GM12864 (cell line): Measurements from ENCODE around the gene CKS2.

Experiments
- DNase-seq: peaks from one replicate; pipeline ENCODE4 v3.0.0-alpha.2; 2011; ENCODE audit warnings: low read depth
- H3K4me3 ChIP-seq: 2 replicates; pipeline ENCODE4 v1.5.1; 2011; ENCODE audit warnings: mild to moderate bottlenecking, low read depth, low read length, control low read depth
- TF ChIP-seq, protein P1 (sequence below): IDR thresholded peaks from 2 replicates; pipeline ENCODE4 v1.5.1; 2011; ENCODE audit warnings: low read depth, mild to moderate bottlenecking, moderate library complexity, low read length, control low read depth, inconsistent platforms; ENCODE audit errors: missing control alignments

CKS2 gene

DNA sequence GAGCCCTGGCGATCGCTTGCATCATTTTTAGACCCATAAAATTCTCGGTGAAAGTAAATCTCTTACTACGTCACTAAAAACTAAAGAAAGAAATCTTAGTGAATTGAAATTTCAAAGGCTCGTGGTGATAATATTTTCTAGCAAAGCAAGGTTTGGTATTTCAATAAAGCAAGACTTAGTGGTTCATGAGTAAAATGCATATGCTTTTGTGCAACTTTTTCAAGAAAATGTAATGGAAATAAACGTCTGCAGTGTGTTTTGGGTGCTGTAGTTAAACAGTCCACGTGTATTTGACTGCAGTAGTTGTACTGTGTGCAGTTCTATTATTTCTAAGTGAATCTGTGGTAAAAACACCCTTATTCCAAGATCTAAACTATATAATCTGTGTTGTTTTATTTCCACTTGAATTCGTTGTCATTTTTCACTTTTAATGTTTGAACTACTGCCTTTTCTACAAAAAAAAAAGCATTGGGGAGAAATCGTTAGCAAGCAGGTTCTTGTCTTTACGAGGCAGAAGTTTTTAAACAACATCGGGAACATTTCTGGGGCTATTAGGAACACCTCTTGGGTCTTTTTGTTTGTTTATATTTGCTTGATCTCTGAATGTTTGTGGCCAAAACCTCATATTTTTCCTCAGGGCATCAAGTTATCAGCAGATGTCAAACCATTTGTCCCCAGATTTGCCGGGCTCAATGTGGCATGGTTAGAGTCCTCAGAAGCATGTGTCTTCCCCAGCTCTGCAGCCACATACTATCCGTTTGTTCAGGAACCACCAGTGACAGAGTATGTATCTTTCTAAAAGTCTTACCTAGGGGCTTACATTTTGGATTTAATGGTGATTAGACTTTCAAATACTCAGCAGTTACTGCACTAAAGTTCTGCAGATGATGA, 8.3 kb downstream of the CKS2 start:
- no peak for DNase-seq
- peak overlapping the region; percentile 78 for H3K4me3 ChIP-seq
- TF ChIP-seq, protein P1, sequence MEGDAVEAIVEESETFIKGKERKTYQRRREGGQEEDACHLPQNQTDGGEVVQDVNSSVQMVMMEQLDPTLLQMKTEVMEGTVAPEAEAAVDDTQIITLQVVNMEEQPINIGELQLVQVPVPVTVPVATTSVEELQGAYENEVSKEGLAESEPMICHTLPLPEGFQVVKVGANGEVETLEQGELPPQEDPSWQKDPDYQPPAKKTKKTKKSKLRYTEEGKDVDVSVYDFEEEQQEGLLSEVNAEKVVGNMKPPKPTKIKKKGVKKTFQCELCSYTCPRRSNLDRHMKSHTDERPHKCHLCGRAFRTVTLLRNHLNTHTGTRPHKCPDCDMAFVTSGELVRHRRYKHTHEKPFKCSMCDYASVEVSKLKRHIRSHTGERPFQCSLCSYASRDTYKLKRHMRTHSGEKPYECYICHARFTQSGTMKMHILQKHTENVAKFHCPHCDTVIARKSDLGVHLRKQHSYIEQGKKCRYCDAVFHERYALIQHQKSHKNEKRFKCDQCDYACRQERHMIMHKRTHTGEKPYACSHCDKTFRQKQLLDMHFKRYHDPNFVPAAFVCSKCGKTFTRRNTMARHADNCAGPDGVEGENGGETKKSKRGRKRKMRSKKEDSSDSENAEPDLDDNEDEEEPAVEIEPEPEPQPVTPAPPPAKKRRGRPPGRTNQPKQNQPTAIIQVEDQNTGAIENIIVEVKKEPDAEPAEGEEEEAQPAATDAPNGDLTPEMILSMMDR = no peak

DNA sequence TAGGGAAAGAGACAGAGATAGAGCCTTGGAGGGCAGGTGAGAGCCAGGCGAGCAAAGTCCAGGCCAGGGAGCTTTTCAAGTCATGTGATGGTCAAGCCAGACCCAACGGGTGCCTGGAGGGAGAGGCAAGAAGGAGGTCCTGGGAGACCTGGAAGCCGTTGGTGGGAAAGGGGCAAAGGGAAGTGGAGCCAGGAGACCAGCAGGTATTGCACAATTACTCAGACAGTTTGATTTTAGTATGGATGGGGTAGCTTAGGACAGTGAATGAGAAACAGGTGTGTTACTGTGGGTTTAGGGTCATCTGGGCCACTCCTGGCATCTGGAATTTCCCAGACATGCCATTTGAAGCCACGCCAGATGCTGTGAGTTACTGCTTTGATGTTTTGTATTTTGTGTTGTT, 12.4 kb downstream of the CKS2 start:
- H3K4me3 ChIP-seq = no peak overlapping the region
- no peak for DNase-seq
- TF ChIP-seq, protein P1 = no peak

DNA sequence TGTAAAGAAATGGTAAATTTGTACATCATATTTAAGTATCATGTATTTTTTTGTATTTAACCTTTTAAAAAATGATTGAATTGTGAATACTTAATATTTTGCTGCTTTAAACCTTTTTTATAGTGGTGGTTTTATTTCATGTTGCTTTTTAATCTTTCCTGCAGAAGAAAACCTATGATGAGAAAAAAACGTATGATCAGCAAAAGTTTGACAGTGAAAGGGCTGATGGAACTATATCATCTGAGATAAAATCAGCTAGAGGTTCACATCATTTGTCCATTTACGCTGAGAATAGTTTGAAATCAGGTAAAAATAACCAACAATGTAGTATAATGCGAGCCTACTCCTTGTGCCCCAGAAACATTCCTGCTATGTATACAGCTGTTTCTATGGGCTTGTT, 14.7 kb downstream of the CKS2 start:
- TF ChIP-seq, protein P1 = no peak
- DNase-seq = no peak
- H3K4me3 ChIP-seq = no peak overlapping the region

DNA sequence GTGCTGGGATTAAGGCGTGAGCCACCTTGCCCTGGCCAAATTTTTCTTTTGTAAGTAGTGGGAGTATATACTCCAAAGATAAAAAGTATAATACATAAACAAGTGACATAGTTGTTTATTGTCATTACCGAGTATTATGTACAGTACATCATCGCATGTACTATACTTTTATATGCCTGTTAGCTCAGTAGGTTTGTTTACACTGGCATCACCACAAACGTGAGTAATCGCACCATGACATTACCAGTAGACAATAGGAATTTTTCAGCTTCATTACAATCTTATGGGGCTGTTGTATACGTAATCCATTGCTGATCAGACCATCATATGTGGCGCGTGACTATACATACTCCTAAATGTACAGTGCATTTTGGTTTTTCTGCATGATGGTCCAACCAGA, 17.1 kb downstream of the CKS2 start:
- TF ChIP-seq, protein P1 = no peak
- H3K4me3 ChIP-seq = no peak overlapping the region
- no peak for DNase-seq

DNA sequence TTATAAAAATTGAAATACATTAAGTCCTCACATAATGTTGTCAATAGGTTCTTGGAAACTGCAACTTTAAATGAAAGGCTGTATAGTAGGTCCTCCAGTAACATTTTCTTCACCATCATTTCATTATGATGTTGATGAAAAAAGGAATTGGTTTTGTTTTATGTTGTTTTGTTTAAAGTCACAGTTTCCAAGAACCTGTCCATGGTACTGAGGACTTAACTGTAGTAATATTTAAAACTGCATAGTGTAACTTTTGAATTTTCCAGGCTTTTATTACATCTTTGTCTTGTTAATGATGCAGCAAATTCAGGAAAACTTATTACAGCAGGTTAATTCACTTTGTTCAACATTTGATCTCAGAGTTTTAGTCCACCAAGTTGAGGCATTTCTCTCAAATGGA, 18.9 kb downstream of the CKS2 start:
- H3K4me3 ChIP-seq = no peak overlapping the region
- TF ChIP-seq, protein P1 = no peak
- DNase-seq = no peak

DNA sequence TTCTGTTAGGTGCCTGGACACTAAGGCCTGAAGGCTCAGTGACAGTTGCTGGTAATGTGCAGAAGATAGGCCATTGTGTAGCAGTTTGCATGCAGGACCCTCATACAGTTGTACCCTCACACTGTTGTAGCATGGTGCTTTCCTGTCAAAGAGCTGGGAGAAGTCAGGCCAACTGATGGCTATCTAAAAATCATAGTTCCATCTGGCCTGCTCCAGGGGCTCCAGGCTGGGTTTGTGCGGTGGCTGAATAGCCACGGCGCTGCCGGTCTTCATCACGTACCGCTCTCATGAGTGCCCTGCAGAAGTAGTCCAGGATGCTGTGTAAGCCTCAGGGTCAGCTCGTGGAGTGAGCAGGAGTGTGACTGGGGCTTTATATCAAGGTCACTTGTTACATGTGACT, 19.5 kb downstream of the CKS2 start:
- no peak for DNase-seq
- TF ChIP-seq, protein P1 = no peak
- no peak overlapping the region for H3K4me3 ChIP-seq

DNA sequence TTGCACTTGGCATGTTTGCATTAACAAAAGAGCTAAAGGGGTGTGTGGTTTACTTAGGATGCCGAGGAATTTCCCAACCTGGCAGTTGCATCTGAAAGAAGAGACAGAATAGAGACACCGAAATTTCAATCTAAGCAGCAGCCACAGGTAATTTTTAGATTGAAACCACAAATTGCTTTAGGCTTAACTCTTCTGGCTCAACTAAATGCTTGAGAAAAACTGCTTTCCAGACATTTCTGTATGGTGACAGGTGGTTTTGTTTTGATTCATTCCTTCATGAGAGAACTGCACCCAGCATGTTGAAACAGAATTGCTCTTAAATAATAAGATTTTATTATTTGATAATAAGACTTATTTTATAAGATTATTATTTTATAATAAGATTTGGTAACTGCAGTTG, 28.8 kb downstream of the CKS2 start:
- no peak for DNase-seq
- TF ChIP-seq, protein P1 = no peak
- H3K4me3 ChIP-seq = no peak overlapping the region
